Astrocyte (in vitro differentiated cells and primary cell): Measurements from ENCODE around the gene MLLT11.

ENCODE experiments used
- EZH2 ChIP-seq: IDR thresholded peaks from 2 replicates; pipeline ENCODE4 v1.6.1; 2012; ENCODE audit warnings: mild to moderate bottlenecking, low read length, inconsistent platforms; ENCODE audit not compliant: insufficient read depth
- TF ChIP-seq, protein P1 (sequence below): IDR thresholded peaks from 2 replicates; pipeline ENCODE4 v1.5.1; 2011; ENCODE audit warnings: low read depth, mild to moderate bottlenecking, inconsistent platforms, low read length, moderate library complexity; ENCODE audit not compliant: insufficient read depth

DNA sequence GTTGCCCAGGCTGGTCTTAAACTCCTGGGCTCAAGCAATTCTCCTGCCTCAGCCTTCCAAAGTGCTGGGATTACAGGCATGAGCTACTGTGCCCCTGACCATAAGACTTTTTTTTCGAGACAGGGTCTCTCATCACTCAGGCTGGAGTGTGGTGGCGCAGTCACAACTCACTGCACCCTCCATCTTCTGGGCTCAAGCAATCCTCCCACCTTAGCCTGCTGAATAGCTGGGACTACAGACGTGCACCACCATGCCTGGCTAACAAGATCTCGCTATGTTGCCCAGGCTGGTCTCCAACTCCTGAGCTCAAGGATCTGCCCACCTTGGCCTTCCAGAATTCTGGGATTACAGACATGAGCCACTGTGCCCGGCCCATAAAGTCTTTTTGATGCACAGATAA is 10.7 kb upstream of the MLLT11 start:
- no peak for TF ChIP-seq EZH2
- TF ChIP-seq, protein P1, sequence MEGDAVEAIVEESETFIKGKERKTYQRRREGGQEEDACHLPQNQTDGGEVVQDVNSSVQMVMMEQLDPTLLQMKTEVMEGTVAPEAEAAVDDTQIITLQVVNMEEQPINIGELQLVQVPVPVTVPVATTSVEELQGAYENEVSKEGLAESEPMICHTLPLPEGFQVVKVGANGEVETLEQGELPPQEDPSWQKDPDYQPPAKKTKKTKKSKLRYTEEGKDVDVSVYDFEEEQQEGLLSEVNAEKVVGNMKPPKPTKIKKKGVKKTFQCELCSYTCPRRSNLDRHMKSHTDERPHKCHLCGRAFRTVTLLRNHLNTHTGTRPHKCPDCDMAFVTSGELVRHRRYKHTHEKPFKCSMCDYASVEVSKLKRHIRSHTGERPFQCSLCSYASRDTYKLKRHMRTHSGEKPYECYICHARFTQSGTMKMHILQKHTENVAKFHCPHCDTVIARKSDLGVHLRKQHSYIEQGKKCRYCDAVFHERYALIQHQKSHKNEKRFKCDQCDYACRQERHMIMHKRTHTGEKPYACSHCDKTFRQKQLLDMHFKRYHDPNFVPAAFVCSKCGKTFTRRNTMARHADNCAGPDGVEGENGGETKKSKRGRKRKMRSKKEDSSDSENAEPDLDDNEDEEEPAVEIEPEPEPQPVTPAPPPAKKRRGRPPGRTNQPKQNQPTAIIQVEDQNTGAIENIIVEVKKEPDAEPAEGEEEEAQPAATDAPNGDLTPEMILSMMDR: no peak
